OCI-M1 (cell line): Measurements from ENCODE around the gene PSMB1.
"Not testable (repeated sequence)": the region's sequence is repeated elsewhere in the genome, so short reads cannot be mapped to it uniquely, and the experiment has no call there.

Experiments used
- DNase-seq: peaks from one replicate; lab custom pipeline; 2025; lab: John Stamatoyannopoulos, UW

Gene PSMB1

GRCh38 chr6:170535004-170535403, 18.1 kb downstream of the PSMB1 start:
- DNase-seq = no peak

- DNase-seq = no peak
These were observed 19.3 kb downstream of the PSMB1 start for GRCh38 chr6:170533792-170534191.

- DNase-seq = no peak
These were observed 20.1 kb downstream of the PSMB1 start for GRCh38 chr6:170532867-170533488.

- DNase-seq = peak; percentile 80
These were observed 23.2 kb downstream of the PSMB1 start for GRCh38 chr6:170529839-170530469.

- not testable (repeated sequence) for DNase-seq
These were observed 25.1 kb downstream of the PSMB1 start for GRCh38 chr6:170527995-170528394.

GRCh38 chr6:170525795-170526194, 27.3 kb downstream of the PSMB1 start:
- no peak for DNase-seq

GRCh38 chr6:170524172-170524502, 29.0 kb downstream of the PSMB1 start:
- DNase-seq = no peak

GRCh38 chr6:170523256-170524171, 29.6 kb downstream of the PSMB1 start:
- peak; percentile 9 for DNase-seq

- no peak for DNase-seq
These were observed 30.4 kb downstream of the PSMB1 start for GRCh38 chr6:170522565-170523183.

- peak; percentile 73 for DNase-seq
These were observed 36.1 kb downstream of the PSMB1 start for GRCh38 chr6:170516783-170517616.

GRCh38 chr6:170514908-170515307, 38.2 kb downstream of the PSMB1 start:
- no peak for DNase-seq

- DNase-seq = no peak
These were observed 40.9 kb downstream of the PSMB1 start for GRCh38 chr6:170512249-170512648.

GRCh38 chr6:170510631-170511030, 42.5 kb downstream of the PSMB1 start:
- no peak for DNase-seq

- DNase-seq = no peak
These were observed 43.4 kb downstream of the PSMB1 start for GRCh38 chr6:170509723-170510018.

GRCh38 chr6:170508892-170509722, 44.0 kb downstream of the PSMB1 start:
- DNase-seq = not testable (repeated sequence)

GRCh38 chr6:170508275-170508674, 44.8 kb downstream of the PSMB1 start:
- DNase-seq = not testable (repeated sequence)

- DNase-seq = not testable (repeated sequence)
These were observed 45.4 kb downstream of the PSMB1 start for GRCh38 chr6:170507728-170508127.

GRCh38 chr6:170506446-170506845, 46.7 kb downstream of the PSMB1 start:
- DNase-seq = no peak

GRCh38 chr6:170505306-170505705, 47.8 kb downstream of the PSMB1 start:
- DNase-seq = no peak

GRCh38 chr6:170504479-170504878, 48.6 kb downstream of the PSMB1 start:
- no peak for DNase-seq

GRCh38 chr6:170503414-170503761, 49.7 kb downstream of the PSMB1 start:
- DNase-seq = no peak
